Uterus (tissue), 4 donors: ENCODE data around the gene MYNN. TPM values are rescaled to one million over a fixed set of nuclear protein-coding genes. Genes with fewer than 3 reads are reported as not detected.

ENCODE experiments used
- DNase-seq, 2 donors: peaks; one replicate each; pipeline ENCODE4 v3.0.0-alpha.2; 2019 to 2020
- H3K27ac ChIP-seq, 2 donors: fragments of 200-600 bp; sonication (generic); 1 replicate in 1 of 2; 2 replicates in 1 of 2; pipeline ENCODE4 v1.5.1; 2016 to 2018
- H3K27me3 ChIP-seq, 2 donors: fragments of 200-600 bp; sonication (generic); one replicate each; pipeline ENCODE4 v1.5.1; 2018 to 2019; ENCODE audit warnings: control low read depth in 1 of 2
- H3K36me3 ChIP-seq, 2 donors: fragments of 200-600 bp; sonication (generic); one replicate each; pipeline ENCODE4 v1.5.1; 2019; ENCODE audit warnings: control low read depth in 1 of 2
- H3K4me1 ChIP-seq, 2 donors: fragments of 200-600 bp; sonication (generic); one replicate each; pipeline ENCODE4 v1.5.1; 2018 to 2019; ENCODE audit warnings: control low read depth in 1 of 2
- H3K4me3 ChIP-seq, 2 donors: fragments of 200-600 bp; sonication (generic); 1 replicate in 1 of 2; 2 replicates in 1 of 2; pipeline ENCODE4 v1.5.1; 2018 to 2019; ENCODE audit warnings: mild to moderate bottlenecking in 1 of 2
- H3K9me3 ChIP-seq, 2 donors: fragments of 200-600 bp; sonication (generic); one replicate each; pipeline ENCODE4 v1.5.1; 2019; ENCODE audit warnings: control low read depth in 1 of 2
- CTCF ChIP-seq, 4 experiments: fragments of 200-600 bp in 2 of 4; fragments of 450-650 bp in 2 of 4; sonication (generic) in 2 of 4; IDR thresholded peaks; one replicate each; pipeline ENCODE4 v1.5.1; 2016 to 2019; ENCODE audit warnings: antibody characterized with exemption in 4 of 4, mild to moderate bottlenecking in 2 of 4, moderate library complexity in 1 of 4
- POLR2A ChIP-seq, 2 donors: fragments of 450-650 bp; IDR thresholded peaks; one replicate each; pipeline ENCODE4 v1.6.1; 2016; ENCODE audit warnings: antibody characterized with exemption in 2 of 2, mild to moderate bottlenecking in 1 of 2, moderate library complexity in 1 of 2
- intact Hi-C: fragments of 100-400 bp; cut with DNase I; formaldehyde crosslinking; loops from one replicate; pipeline ENCODE4 v1.15.1; 2023; ENCODE audit warnings: low total_unique reads
- total RNA-seq, 4 donors: library from RNA; depleted of rRNA in 3 of 4; stranded (reverse); fragments of >200 nt in 3 of 4; gene quantifications; one replicate each; pipeline versions ENCODE4 v1.1.0 to v1.2.4, GENCODE V29; 2014 to 2023
- donor health status: DM: yes; HTN: yes; CAD: no.

Gene MYNN
- total RNA-seq, 4 donors from 2014 or later: 17.2 to 55.9 (median 23.0) TPM

GRCh38 chr3:169777822-169778221, 4.6 kb downstream of the MYNN start:
- DNase-seq: no peak
- Histone ChIP-seq H3K27me3 (no peaks in the 10 kb centered on the region), H3K36me3 (no peaks in the 10 kb centered on the region), H3K27ac (no peak overlapping the region), H3K4me3 (no peak overlapping the region), H3K4me1 (peaks cover 6 to 13% of the 10 kb centered on the region in 2 donors), H3K9me3 (no peaks in the 10 kb centered on the region)
- TF ChIP-seq CTCF (IDR thresholded peaks at IDR 0.05): no peak
- TF ChIP-seq POLR2A (IDR thresholded peaks at IDR 0.05): no peak
- intact Hi-C loops: no loop called here

GRCh38 chr3:169780742-169781141, 7.5 kb downstream of the MYNN start:
- Histone ChIP-seq H3K36me3 (no peaks in the 10 kb centered on the region), H3K27me3 (no peaks in the 10 kb centered on the region), H3K27ac (no peak overlapping the region), H3K4me3 (no peak overlapping the region), H3K9me3 (no peaks in the 10 kb centered on the region), H3K4me1 (peaks cover 0 to 4% of the 10 kb centered on the region in 2 donors)
- intact Hi-C loops: no loop called here
- DNase-seq: no peak
- no peak for TF ChIP-seq POLR2A (IDR thresholded peaks at IDR 0.05)
- no peak for TF ChIP-seq CTCF (IDR thresholded peaks at IDR 0.05)

- Histone ChIP-seq H3K4me1 (peaks cover 0 to 4% of the 10 kb centered on the region in 2 donors), H3K9me3 (no peaks in the 10 kb centered on the region), H3K4me3 (no peak overlapping the region), H3K27me3 (no peaks in the 10 kb centered on the region), H3K27ac (no peak overlapping the region), H3K36me3 (no peaks in the 10 kb centered on the region)
- intact Hi-C loops: no loop called here
- TF ChIP-seq CTCF (IDR thresholded peaks at IDR 0.05): no peak
- no peak for TF ChIP-seq POLR2A (IDR thresholded peaks at IDR 0.05)
- no peak for DNase-seq
Observed at GRCh38 chr3:169781209-169781855, 8.1 kb downstream of the MYNN start.

- TF ChIP-seq POLR2A (IDR thresholded peaks at IDR 0.05) (no peak), CTCF (IDR thresholded peaks at IDR 0.05) (no peak)
- Histone ChIP-seq H3K4me1 (no peaks in the 10 kb centered on the region), H3K4me3 (no peak overlapping the region), H3K36me3 (no peaks in the 10 kb centered on the region), H3K27ac (no peak overlapping the region), H3K27me3 (no peaks in the 10 kb centered on the region), H3K9me3 (no peaks in the 10 kb centered on the region)
- DNase-seq: no peak
- intact Hi-C loops: no loop called here
Observed at GRCh38 chr3:169787120-169787519, 13.9 kb downstream of the MYNN start.

- no peak for DNase-seq
- H3K36me3 ChIP-seq: no peaks in the 10 kb centered on the region
- TF ChIP-seq POLR2A (IDR thresholded peaks at IDR 0.05) (no peak), CTCF (IDR thresholded peaks at IDR 0.05) (no peak)
- H3K4me1 ChIP-seq: no peaks in the 10 kb centered on the region
- no peaks in the 10 kb centered on the region for H3K27me3 ChIP-seq
- intact Hi-C loops: no loop called here
- H3K27ac ChIP-seq: no peak overlapping the region
- no peaks in the 10 kb centered on the region for H3K9me3 ChIP-seq
- no peak overlapping the region for H3K4me3 ChIP-seq
Observed at GRCh38 chr3:169787791-169788190, 14.6 kb downstream of the MYNN start.
